ENCODE results near the gene HES5.

GRCh38 chr1:2538872-2539271 is 8.8 kb upstream of the HES5 start:
- TF ChIP-seq, protein P1, sequence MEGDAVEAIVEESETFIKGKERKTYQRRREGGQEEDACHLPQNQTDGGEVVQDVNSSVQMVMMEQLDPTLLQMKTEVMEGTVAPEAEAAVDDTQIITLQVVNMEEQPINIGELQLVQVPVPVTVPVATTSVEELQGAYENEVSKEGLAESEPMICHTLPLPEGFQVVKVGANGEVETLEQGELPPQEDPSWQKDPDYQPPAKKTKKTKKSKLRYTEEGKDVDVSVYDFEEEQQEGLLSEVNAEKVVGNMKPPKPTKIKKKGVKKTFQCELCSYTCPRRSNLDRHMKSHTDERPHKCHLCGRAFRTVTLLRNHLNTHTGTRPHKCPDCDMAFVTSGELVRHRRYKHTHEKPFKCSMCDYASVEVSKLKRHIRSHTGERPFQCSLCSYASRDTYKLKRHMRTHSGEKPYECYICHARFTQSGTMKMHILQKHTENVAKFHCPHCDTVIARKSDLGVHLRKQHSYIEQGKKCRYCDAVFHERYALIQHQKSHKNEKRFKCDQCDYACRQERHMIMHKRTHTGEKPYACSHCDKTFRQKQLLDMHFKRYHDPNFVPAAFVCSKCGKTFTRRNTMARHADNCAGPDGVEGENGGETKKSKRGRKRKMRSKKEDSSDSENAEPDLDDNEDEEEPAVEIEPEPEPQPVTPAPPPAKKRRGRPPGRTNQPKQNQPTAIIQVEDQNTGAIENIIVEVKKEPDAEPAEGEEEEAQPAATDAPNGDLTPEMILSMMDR (IDR thresholded peaks at IDR 0.05), result no peak
- no peak for TF ChIP-seq POLR2A (IDR thresholded peaks at IDR 0.05)

Measured in upper lobe of left lung (tissue), 4 donors.